GM12801 (cell line): ENCODE results near the gene TMED5.

Experiments
- CTCF ChIP-seq: IDR thresholded peaks from one replicate; pipeline ENCODE4 v1.5.1; 2011; ENCODE audit warnings: control low read depth; ENCODE audit not compliant: insufficient read length; ENCODE audit errors: extremely low read depth

TMED5 gene

GRCh38 chr1:93186667-93187066 is 6.5 kb upstream of the TMED5 start:
- TF ChIP-seq CTCF, result no peak

GRCh38 chr1:93180723-93181613 is 755 bp upstream of the TMED5 start, which contains the start of gene CCDC18:
CCDC18 (plus strand) TSS chr1:93180724; CDS start chr1:93183362, 2,638 bp downstream.
- no peak for TF ChIP-seq CTCF

GRCh38 chr1:93178418-93178817 is 1.8 kb downstream of the TMED5 start:
- no peak for TF ChIP-seq CTCF

GRCh38 chr1:93177991-93178390 is 2.2 kb downstream of the TMED5 start:
- no peak for TF ChIP-seq CTCF

- TF ChIP-seq CTCF, result no peak
Measured at GRCh38 chr1:93172778-93173177, 7.4 kb downstream of the TMED5 start.

- TF ChIP-seq CTCF, result no peak
Measured at GRCh38 chr1:93171549-93172034, 8.6 kb downstream of the TMED5 start.

GRCh38 chr1:93167006-93167405 is 13.2 kb downstream of the TMED5 start:
- TF ChIP-seq CTCF, result no peak
